CD4-positive, alpha-beta memory T cell (primary cell): ENCODE measurements around the gene ULK4. TPM values are rescaled to one million over a fixed set of nuclear protein-coding genes. Genes with fewer than 3 reads are reported as not detected.
A peak's percentile ranks its signal among the peaks of the same experiment; 100 is the strongest.

Source experiments
- CTCF ChIA-PET: fragments of 350-600 bp; sonication (Branson Sonifier 250); formaldehyde crosslinking; loops from one replicate; lab custom pipeline; 2021; ENCODE audit warnings: inconsistent platforms; ENCODE audit not compliant: partially characterized antibody; lab: Charles Lee
- POLR2A ChIA-PET: fragments of 350-600 bp; sonication (Branson Sonifier 250); formaldehyde crosslinking; loops from one replicate; lab custom pipeline; 2021; ENCODE audit not compliant: partially characterized antibody; lab: Charles Lee
- DNase-seq, 5 donors: peaks; one replicate each; pipeline versions ENCODE4 v3.0.0 to v3.0.0-alpha.2; 2020 to 2022; ENCODE audit warnings: mixed read lengths in 1 of 5
- H3K27ac ChIP-seq: one replicate; pipeline ENCODE4 v1.7.0; 2013; ENCODE audit warnings: low read depth, low read length
- H3K27me3 ChIP-seq: 2 replicates; pipeline ENCODE4 v1.7.0; 2013; ENCODE audit warnings: mild to moderate bottlenecking, low read length, moderate library complexity; ENCODE audit not compliant: insufficient read depth
- H3K36me3 ChIP-seq: 2 replicates; pipeline ENCODE4 v1.7.0; 2013; ENCODE audit warnings: mild to moderate bottlenecking, low read length, moderate library complexity; ENCODE audit not compliant: insufficient read depth
- H3K4me1 ChIP-seq: 2 replicates; pipeline ENCODE4 v1.7.0; 2013; ENCODE audit warnings: mild to moderate bottlenecking, low read length, moderate library complexity; ENCODE audit not compliant: insufficient read depth
- H3K4me3 ChIP-seq, 2 donors: one replicate each; pipeline ENCODE4 v1.7.0; 2013; ENCODE audit warnings: low read length in 2 of 2, mild to moderate bottlenecking in 1 of 2
- H3K9me3 ChIP-seq, 2 donors: one replicate each; pipeline ENCODE4 v1.7.0; 2013; ENCODE audit warnings: low read length in 2 of 2, control low read depth in 1 of 2; ENCODE audit not compliant: control insufficient read depth in 1 of 2
- H3K27ac Mint-ChIP-seq, 7 donors: one replicate each; pipeline ENCODE4 v1.8.0; 2020 to 2021; ENCODE audit warnings: mixed read lengths in 7 of 7, mild to moderate bottlenecking in 6 of 7, inconsistent platforms in 3 of 7, moderate library complexity in 3 of 7
- H3K27me3 Mint-ChIP-seq, 2 donors: one replicate each; pipeline ENCODE4 v1.8.0; 2020 to 2021; ENCODE audit warnings: mixed read lengths in 2 of 2
- H3K36me3 Mint-ChIP-seq, 2 donors: one replicate each; pipeline ENCODE4 v1.8.0; 2020 to 2021; ENCODE audit warnings: mixed read lengths in 2 of 2, inconsistent platforms in 1 of 2, mild to moderate bottlenecking in 1 of 2
- H3K4me1 Mint-ChIP-seq, 4 donors: one replicate each; pipeline ENCODE4 v1.8.0; 2020 to 2021; ENCODE audit warnings: mixed read lengths in 4 of 4, mild to moderate bottlenecking in 1 of 4
- H3K4me3 Mint-ChIP-seq, 8 donors: one replicate each; pipeline ENCODE4 v1.8.0; 2020 to 2021; ENCODE audit warnings: mixed read lengths in 8 of 8, mild to moderate bottlenecking in 7 of 8, moderate library complexity in 6 of 8, inconsistent platforms in 3 of 8
- H3K9me3 Mint-ChIP-seq, 8 donors: one replicate each; pipeline ENCODE4 v1.8.0; 2020 to 2021; ENCODE audit warnings: mixed read lengths in 8 of 8, mild to moderate bottlenecking in 5 of 8, inconsistent platforms in 3 of 8, moderate library complexity in 1 of 8
- intact Hi-C: fragments of 100-400 bp; cut with micrococcal nuclease; formaldehyde crosslinking; loops from one replicate; pipeline ENCODE4 v1.15.1; 2023
- polyA plus RNA-seq, 2 donors: library from polyadenylated mRNA; unstranded; fragments of 300-500 nt; fragmentation: Illumina TruSeq; gene quantifications; one replicate each; pipeline ENCODE4 v1.2.3, GENCODE V29; 2021
- total RNA-seq, 2 experiments: library from RNA; stranded (reverse); gene quantifications; one replicate each; pipeline ENCODE4 v1.2.3, GENCODE V29; 2021

Gene ULK4
- total and polyA plus RNA-seq, 4 experiments from 2014 or later, result 6.3 to 29.1 (median 19.2) TPM

- intact Hi-C loops, result no loop called here
- no peak for DNase-seq
- POLR2A ChIA-PET, result no interaction called here
Observed at GRCh38 chr3:41575724-41576123, 386.2 kb downstream of the ULK4 start.

GRCh38 chr3:41574900-41575299, 387.0 kb downstream of the ULK4 start:
- Histone ChIP-seq H3K9me3 (no peaks in the 10 kb centered on the region), H3K4me3 (no peak overlapping the region), H3K27me3 (no peaks in the 10 kb centered on the region), H3K4me1 (no peaks in the 10 kb centered on the region), H3K27ac (no peak overlapping the region), H3K36me3 (no peaks in the 10 kb centered on the region)
- Mint-ChIP-seq H3K36me3 (peaks cover 5 to 19% of the 10 kb centered on the region in 2 donors), H3K9me3 (no peaks in the 10 kb centered on the region), H3K4me3 (no peak overlapping the region), H3K27me3 (no peaks in the 10 kb centered on the region), H3K27ac (no peak overlapping the region), H3K4me1 (peaks cover 0 to 3% (median 0%) of the 10 kb centered on the region in 4 donors)
- DNase-seq, result no peak
- intact Hi-C loops, result no loop called here
- CTCF ChIA-PET, result no interaction called here
- POLR2A ChIA-PET, result no interaction called here

More at GRCh38 chr3:41575724-41576123, 386.2 kb downstream of the ULK4 start:
- H3K27me3 Mint-ChIP-seq, result no peaks in the 10 kb centered on the region
- no peaks in the 10 kb centered on the region for H3K36me3 ChIP-seq
- peaks cover 5 to 19% of the 10 kb centered on the region in 2 donors for H3K36me3 Mint-ChIP-seq
- no peak overlapping the region for H3K4me3 ChIP-seq
- no peaks in the 10 kb centered on the region for H3K4me1 ChIP-seq
- H3K4me3 Mint-ChIP-seq, result no peak overlapping the region
- no peak overlapping the region for H3K27ac ChIP-seq
- no peaks in the 10 kb centered on the region for H3K27me3 ChIP-seq
- H3K9me3 ChIP-seq, result no peaks in the 10 kb centered on the region
- CTCF ChIA-PET, result no interaction called here
- no peaks in the 10 kb centered on the region for H3K9me3 Mint-ChIP-seq
- peaks cover 0 to 3% (median 0%) of the 10 kb centered on the region in 4 donors for H3K4me1 Mint-ChIP-seq
- H3K27ac Mint-ChIP-seq, result no peak overlapping the region

GRCh38 chr3:41573591-41573990, 388.3 kb downstream of the ULK4 start:
- Histone ChIP-seq H3K36me3 (no peaks in the 10 kb centered on the region), H3K4me1 (no peaks in the 10 kb centered on the region), H3K27ac (no peak overlapping the region), H3K27me3 (no peaks in the 10 kb centered on the region), H3K4me3 (no peak overlapping the region), H3K9me3 (no peaks in the 10 kb centered on the region)
- CTCF ChIA-PET, result no interaction called here
- Mint-ChIP-seq H3K36me3 (peaks cover 5 to 14% of the 10 kb centered on the region in 2 donors), H3K27me3 (no peaks in the 10 kb centered on the region), H3K4me3 (no peak overlapping the region), H3K4me1 (no peaks in the 10 kb centered on the region), H3K27ac (no peak overlapping the region), H3K9me3 (no peaks in the 10 kb centered on the region)
- DNase-seq, result no peak
- POLR2A ChIA-PET, result no interaction called here
- intact Hi-C loops, result no loop called here

- CTCF ChIA-PET, result no interaction called here
Observed at GRCh38 chr3:41572092-41572491, 389.8 kb downstream of the ULK4 start.

GRCh38 chr3:41569632-41570305, 392.1 kb downstream of the ULK4 start:
- H3K27me3 ChIP-seq, result no peaks in the 10 kb centered on the region
- H3K27ac Mint-ChIP-seq, result no peak overlapping the region
- peaks cover 25 to 27% of the 10 kb centered on the region in 2 donors for H3K36me3 Mint-ChIP-seq
- H3K4me1 Mint-ChIP-seq, result no peaks in the 10 kb centered on the region
- no peak overlapping the region for H3K27ac ChIP-seq
- H3K9me3 ChIP-seq, result no peaks in the 10 kb centered on the region
- intact Hi-C loops, result no loop called here
- H3K4me1 ChIP-seq, result no peaks in the 10 kb centered on the region
- ChIA-PET CTCF (no interaction called here), POLR2A (no interaction called here)
- DNase-seq, result no peak
- no peak overlapping the region for H3K4me3 ChIP-seq
- no peaks in the 10 kb centered on the region for H3K27me3 Mint-ChIP-seq
- H3K9me3 Mint-ChIP-seq, result peaks cover 0 to 4% (median 0%) of the 10 kb centered on the region in 8 donors
- H3K4me3 Mint-ChIP-seq, result no peak overlapping the region
- H3K36me3 ChIP-seq, result no peaks in the 10 kb centered on the region

More at GRCh38 chr3:41572092-41572491, 389.8 kb downstream of the ULK4 start:
- no peak overlapping the region for H3K4me3 Mint-ChIP-seq
- POLR2A ChIA-PET, result no interaction called here
- no peaks in the 10 kb centered on the region for H3K4me1 ChIP-seq
- no peak overlapping the region for H3K27ac ChIP-seq
- no peak overlapping the region for H3K4me3 ChIP-seq
- H3K36me3 ChIP-seq, result no peaks in the 10 kb centered on the region
- peaks cover 0 to under 1% (median 0%) of the 10 kb centered on the region in 8 donors for H3K9me3 Mint-ChIP-seq
- peaks cover 14% of the 10 kb centered on the region in 2 donors for H3K36me3 Mint-ChIP-seq
- no peaks in the 10 kb centered on the region for H3K27me3 Mint-ChIP-seq
- intact Hi-C loops, result no loop called here
- H3K4me1 Mint-ChIP-seq, result no peaks in the 10 kb centered on the region
- DNase-seq, result no peak
- H3K27me3 ChIP-seq, result no peaks in the 10 kb centered on the region
- H3K9me3 ChIP-seq, result no peaks in the 10 kb centered on the region
- H3K27ac Mint-ChIP-seq, result no peak overlapping the region

GRCh38 chr3:41565948-41566514, 395.9 kb downstream of the ULK4 start:
- Mint-ChIP-seq H3K27me3 (no peaks in the 10 kb centered on the region), H3K27ac (no peak overlapping the region), H3K9me3 (peaks cover 0 to 7% (median 4%) of the 10 kb centered on the region in 8 donors), H3K4me3 (no peak overlapping the region), H3K4me1 (no peaks in the 10 kb centered on the region), H3K36me3 (peaks cover 24 to 27% of the 10 kb centered on the region in 2 donors)
- no peak overlapping the region for H3K4me3 ChIP-seq
- H3K4me1 ChIP-seq, result no peaks in the 10 kb centered on the region
- ChIA-PET POLR2A (no interaction called here), CTCF (no interaction called here)
- no peaks in the 10 kb centered on the region for H3K27me3 ChIP-seq
- no peak for DNase-seq
- no peak overlapping the region for H3K27ac ChIP-seq
- no peaks in the 10 kb centered on the region for H3K9me3 ChIP-seq
- no peaks in the 10 kb centered on the region for H3K36me3 ChIP-seq
- intact Hi-C loops, result no loop called here

- CTCF ChIA-PET, result no interaction called here
- DNase-seq, result no peak
- Histone ChIP-seq H3K27me3 (no peaks in the 10 kb centered on the region), H3K27ac (no peak overlapping the region), H3K9me3 (no peaks in the 10 kb centered on the region), H3K36me3 (no peaks in the 10 kb centered on the region), H3K4me3 (no peak overlapping the region), H3K4me1 (no peaks in the 10 kb centered on the region)
- H3K36me3 Mint-ChIP-seq, result peaks cover 24 to 27% of the 10 kb centered on the region in 2 donors
- H3K4me3 Mint-ChIP-seq, result no peak overlapping the region
- intact Hi-C loops, result no loop called here
- H3K4me1 Mint-ChIP-seq, result no peaks in the 10 kb centered on the region
- no peaks in the 10 kb centered on the region for H3K27me3 Mint-ChIP-seq
- POLR2A ChIA-PET, result no interaction called here
- peak overlapping the region in 1 of 7 donors; percentile 69 for H3K27ac Mint-ChIP-seq
- peaks cover 0 to 7% (median 5%) of the 10 kb centered on the region in 8 donors for H3K9me3 Mint-ChIP-seq
Observed at GRCh38 chr3:41565003-41565402, 396.9 kb downstream of the ULK4 start.
